HL-60 (cell line): ENCODE results near the gene WNT7B.

Experiments used
- DNase-seq, 2 experiments: peaks; one replicate each; pipeline ENCODE4 v3.0.0-alpha.2; 2010 to 2020; ENCODE audit warnings: low read depth in 1 of 2, low spot score in 1 of 2
- H3K27ac ChIP-seq: fragments of 250-450 bp; sonication (Bioruptor Pico); replicated peaks from 2 replicates; pipeline ENCODE4 v1.5.1; 2020; ENCODE audit warnings: mild to moderate bottlenecking, moderate library complexity
- H3K27me3 ChIP-seq: fragments of 250-450 bp; sonication (Bioruptor Pico); 2 replicates; pipeline ENCODE4 v1.5.1; 2021; ENCODE audit warnings: mild to moderate bottlenecking, moderate library complexity; ENCODE audit not compliant: insufficient read depth, poor library complexity, severe bottlenecking
- H3K4me3 ChIP-seq: replicated peaks from 2 replicates; pipeline ENCODE4 v1.5.1; 2011; ENCODE audit warnings: mild to moderate bottlenecking, control low read depth, low read length; ENCODE audit not compliant: insufficient read depth
- CTCF ChIP-seq: IDR thresholded peaks from one replicate; pipeline ENCODE4 v1.5.1; 2011; ENCODE audit warnings: low read length, control low read depth, inconsistent platforms; ENCODE audit not compliant: insufficient read depth
- GABPA ChIP-seq: IDR thresholded peaks from 2 replicates; pipeline ENCODE4 v1.6.1; 2012; ENCODE audit warnings: low read depth
- POLR2AphosphoS5 ChIP-seq: IDR thresholded peaks from 2 replicates; pipeline ENCODE4 v1.6.1; 2012; ENCODE audit warnings: low read depth
- REST ChIP-seq: IDR thresholded peaks from 2 replicates; pipeline ENCODE4 v1.6.1; 2012; ENCODE audit warnings: low read depth; ENCODE audit not compliant: insufficient replicate concordance
- SPI1 ChIP-seq: IDR thresholded peaks from 2 replicates; pipeline ENCODE4 v1.6.1; 2012; ENCODE audit warnings: low read depth, mild to moderate bottlenecking, borderline replicate concordance

Gene WNT7B

GRCh38 chr22:45934659-45935341 lies 42.2 kb downstream of the WNT7B start:
- no peak for TF ChIP-seq CTCF
- no peak for TF ChIP-seq POLR2AphosphoS5
- TF ChIP-seq SPI1: no peak
- no peak for TF ChIP-seq GABPA
- TF ChIP-seq REST: no peak
- Histone ChIP-seq H3K4me3 (no peak overlapping the region), H3K27ac (no peak overlapping the region), H3K27me3 (peaks cover 20% of the 10 kb centered on the region)
- DNase-seq: no peak

- Histone ChIP-seq H3K27me3 (peaks cover 20% of the 10 kb centered on the region), H3K27ac (no peak overlapping the region), H3K4me3 (no peak overlapping the region)
- DNase-seq: no peak
- TF ChIP-seq REST (no peak), SPI1 (no peak), POLR2AphosphoS5 (no peak), GABPA (no peak), CTCF (no peak)
Observed at GRCh38 chr22:45934168-45934564, 42.8 kb downstream of the WNT7B start.

GRCh38 chr22:45933506-45934167 lies 43.3 kb downstream of the WNT7B start:
- Histone ChIP-seq H3K27me3 (peaks cover 20% of the 10 kb centered on the region), H3K4me3 (no peak overlapping the region), H3K27ac (no peak overlapping the region)
- no peak for DNase-seq
- TF ChIP-seq SPI1: no peak
- no peak for TF ChIP-seq CTCF
- TF ChIP-seq GABPA: no peak
- TF ChIP-seq POLR2AphosphoS5: no peak
- TF ChIP-seq REST: no peak
